Measurements from ENCODE around the gene IL15RA.

Gene IL15RA

DNA sequence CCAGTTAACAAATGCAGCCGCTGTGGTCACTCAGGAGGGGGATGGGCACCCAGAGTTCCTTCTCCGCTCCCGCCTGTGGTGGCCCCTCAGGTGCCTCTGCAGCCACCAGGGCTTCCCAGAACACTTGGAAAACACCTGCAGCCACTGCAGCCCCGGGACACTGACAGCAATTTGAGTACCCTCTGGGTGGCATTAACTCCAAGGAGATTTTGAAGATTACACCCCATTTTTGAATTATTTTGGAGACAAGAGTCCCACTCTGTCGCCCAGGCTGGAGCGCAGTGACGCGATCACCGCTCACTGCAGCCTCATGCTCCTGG, 32.2 kb downstream of the IL15RA start:
- Histone ChIP-seq H3K27me3 (ENCODE audit: insufficient read depth, low read depth) (no peaks in the 10 kb centered on the region), H3K4me2 (no peak overlapping the region), H3K4me3 (IDR thresholded peaks at IDR 0.05; ENCODE audit: insufficient read depth, low read depth, low read length) (no peak overlapping the region), H3K27ac (no peak overlapping the region), H3K9ac (no peak overlapping the region), H2AFZ (ENCODE audit: low read depth) (no peak overlapping the region), H3K4me1 (ENCODE audit: low read depth, poor library complexity, severe bottlenecking) (peaks cover 4% of the 10 kb centered on the region), H4K20me1 (ENCODE audit: insufficient read depth) (no peaks in the 10 kb centered on the region), H3K36me3 (ENCODE audit: insufficient read depth) (no peaks in the 10 kb centered on the region), H3K79me2 (ENCODE audit: insufficient read depth, low read depth) (no peaks in the 10 kb centered on the region)
- TF ChIP-seq, protein P1, sequence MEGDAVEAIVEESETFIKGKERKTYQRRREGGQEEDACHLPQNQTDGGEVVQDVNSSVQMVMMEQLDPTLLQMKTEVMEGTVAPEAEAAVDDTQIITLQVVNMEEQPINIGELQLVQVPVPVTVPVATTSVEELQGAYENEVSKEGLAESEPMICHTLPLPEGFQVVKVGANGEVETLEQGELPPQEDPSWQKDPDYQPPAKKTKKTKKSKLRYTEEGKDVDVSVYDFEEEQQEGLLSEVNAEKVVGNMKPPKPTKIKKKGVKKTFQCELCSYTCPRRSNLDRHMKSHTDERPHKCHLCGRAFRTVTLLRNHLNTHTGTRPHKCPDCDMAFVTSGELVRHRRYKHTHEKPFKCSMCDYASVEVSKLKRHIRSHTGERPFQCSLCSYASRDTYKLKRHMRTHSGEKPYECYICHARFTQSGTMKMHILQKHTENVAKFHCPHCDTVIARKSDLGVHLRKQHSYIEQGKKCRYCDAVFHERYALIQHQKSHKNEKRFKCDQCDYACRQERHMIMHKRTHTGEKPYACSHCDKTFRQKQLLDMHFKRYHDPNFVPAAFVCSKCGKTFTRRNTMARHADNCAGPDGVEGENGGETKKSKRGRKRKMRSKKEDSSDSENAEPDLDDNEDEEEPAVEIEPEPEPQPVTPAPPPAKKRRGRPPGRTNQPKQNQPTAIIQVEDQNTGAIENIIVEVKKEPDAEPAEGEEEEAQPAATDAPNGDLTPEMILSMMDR (conservative IDR thresholded peaks at IDR 0.05; ENCODE audit: low read depth, low read length) = no peak

DNA sequence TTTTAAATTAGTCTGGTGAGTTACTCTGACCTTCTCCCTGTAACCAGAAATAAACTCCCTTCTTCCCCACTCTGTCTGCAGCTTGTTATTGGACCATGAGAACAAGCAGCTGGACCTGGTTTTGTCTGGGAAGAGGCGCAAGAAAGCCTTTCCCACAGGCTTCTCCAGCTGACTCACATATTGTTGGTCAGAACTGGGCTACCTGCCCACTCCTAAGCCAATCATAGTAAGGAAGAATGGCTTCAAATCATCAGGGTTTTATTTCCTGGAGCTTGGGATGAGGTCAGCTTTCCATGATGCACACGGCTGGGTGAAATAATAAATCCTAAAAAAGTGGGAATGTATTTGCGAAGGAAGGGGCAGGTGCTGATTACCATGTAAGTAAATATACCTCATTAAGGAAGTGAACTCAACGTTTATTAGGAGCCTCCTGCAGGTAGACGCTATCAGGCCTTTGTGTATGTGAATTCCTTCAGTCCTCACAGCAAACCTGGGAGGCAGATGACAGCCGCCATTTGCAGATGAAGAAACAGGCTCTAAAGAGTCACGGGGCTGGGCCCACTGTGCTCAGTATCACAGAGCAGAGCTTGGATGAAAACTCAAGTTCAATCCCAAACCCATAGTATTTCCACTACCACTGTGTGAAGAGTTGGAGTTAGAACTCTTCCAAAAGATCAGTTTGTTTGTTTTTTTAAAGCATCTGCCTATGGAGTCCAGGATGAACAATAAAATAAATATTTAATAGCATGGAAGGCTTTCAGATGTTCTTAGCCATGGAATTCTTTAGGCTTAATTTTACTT, 32.8 kb downstream of the IL15RA start:
- Histone ChIP-seq H2AFZ (ENCODE audit: low read depth) (no peak overlapping the region), H3K36me3 (ENCODE audit: insufficient read depth) (no peaks in the 10 kb centered on the region), H3K4me1 (ENCODE audit: low read depth, poor library complexity, severe bottlenecking) (peaks cover 9% of the 10 kb centered on the region), H3K79me2 (ENCODE audit: insufficient read depth, low read depth) (no peaks in the 10 kb centered on the region), H4K20me1 (ENCODE audit: insufficient read depth) (no peaks in the 10 kb centered on the region), H3K27ac (no peak overlapping the region), H3K9ac (no peak overlapping the region), H3K27me3 (ENCODE audit: insufficient read depth, low read depth) (no peaks in the 10 kb centered on the region), H3K4me3 (IDR thresholded peaks at IDR 0.05; ENCODE audit: insufficient read depth, low read depth, low read length) (no peak overlapping the region), H3K4me2 (no peak overlapping the region)
- TF ChIP-seq, protein P1 (conservative IDR thresholded peaks at IDR 0.05; ENCODE audit: low read depth, low read length) = no peak

DNA sequence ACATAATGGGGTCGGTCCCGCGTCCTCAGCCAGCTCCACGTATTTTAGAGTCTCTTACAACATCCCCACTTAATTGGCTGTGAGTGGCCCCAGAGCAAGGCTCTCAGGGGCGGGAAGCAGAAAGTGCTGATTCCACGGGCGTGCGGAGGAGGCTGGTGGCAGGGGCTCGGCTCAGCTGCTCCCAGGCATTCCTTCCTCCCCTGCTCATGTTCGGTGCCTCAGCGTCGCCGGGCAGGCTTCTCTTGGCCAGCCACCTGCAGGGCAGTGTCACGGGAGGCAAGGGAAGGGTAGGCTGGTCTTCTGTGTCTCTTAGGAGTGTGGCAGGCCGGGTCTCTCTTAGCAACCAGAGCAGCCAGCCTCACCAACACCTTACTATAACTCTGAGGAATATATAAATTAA, 33.8 kb downstream of the IL15RA start:
- no peaks in the 10 kb centered on the region for H3K79me2 ChIP-seq (ENCODE audit: insufficient read depth, low read depth)
- no peaks in the 10 kb centered on the region for H4K20me1 ChIP-seq (ENCODE audit: insufficient read depth)
- H3K4me3 ChIP-seq (IDR thresholded peaks at IDR 0.05; ENCODE audit: insufficient read depth, low read depth, low read length) = no peak overlapping the region
- peaks cover 17% of the 10 kb centered on the region for H3K4me1 ChIP-seq (ENCODE audit: low read depth, poor library complexity, severe bottlenecking)
- no peak overlapping the region for H3K9ac ChIP-seq
- no peaks in the 10 kb centered on the region for H3K36me3 ChIP-seq (ENCODE audit: insufficient read depth)
- H3K27ac ChIP-seq = no peak overlapping the region
- TF ChIP-seq, protein P1 (conservative IDR thresholded peaks at IDR 0.05; ENCODE audit: low read depth, low read length) = no peak
- H2AFZ ChIP-seq (ENCODE audit: low read depth) = no peak overlapping the region
- H3K27me3 ChIP-seq (ENCODE audit: insufficient read depth, low read depth) = no peaks in the 10 kb centered on the region
- no peak overlapping the region for H3K4me2 ChIP-seq

DNA sequence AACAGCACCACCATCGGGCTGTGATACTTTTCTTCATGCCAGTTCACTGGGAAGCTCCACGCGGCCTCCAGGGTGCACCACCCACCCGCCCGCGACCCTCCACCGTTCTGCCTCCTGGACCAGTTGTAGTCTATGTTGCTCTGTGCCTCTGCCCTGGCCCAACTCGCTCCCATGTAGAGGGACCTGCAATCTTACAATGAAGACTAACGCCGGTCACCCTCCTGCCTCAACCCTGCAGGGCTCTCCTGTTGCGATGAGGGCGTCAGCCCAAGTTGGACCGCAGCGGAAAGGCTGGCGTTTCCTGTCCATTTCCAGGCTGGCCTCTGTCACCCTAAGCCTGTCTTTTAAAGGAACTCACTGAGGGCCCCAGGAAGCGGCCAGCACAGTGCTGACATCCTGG, 34.9 kb downstream of the IL15RA start:
- H3K9ac ChIP-seq = no peak overlapping the region
- no peak overlapping the region for H3K27ac ChIP-seq
- H3K27me3 ChIP-seq (ENCODE audit: insufficient read depth, low read depth) = no peaks in the 10 kb centered on the region

More for the DNA sequence above, 34.9 kb downstream of the IL15RA start:
- H3K79me2 ChIP-seq (ENCODE audit: insufficient read depth, low read depth) = no peaks in the 10 kb centered on the region
- H3K4me3 ChIP-seq (IDR thresholded peaks at IDR 0.05; ENCODE audit: insufficient read depth, low read depth, low read length) = no peak overlapping the region
- H3K36me3 ChIP-seq (ENCODE audit: insufficient read depth) = no peaks in the 10 kb centered on the region
- no peak overlapping the region for H2AFZ ChIP-seq (ENCODE audit: low read depth)
- H3K4me1 ChIP-seq (ENCODE audit: low read depth, poor library complexity, severe bottlenecking) = peaks cover 17% of the 10 kb centered on the region
- TF ChIP-seq, protein P1 (conservative IDR thresholded peaks at IDR 0.05; ENCODE audit: low read depth, low read length) = no peak
- no peaks in the 10 kb centered on the region for H4K20me1 ChIP-seq (ENCODE audit: insufficient read depth)
- H3K4me2 ChIP-seq = no peak overlapping the region

Measured in KMS-11 (cell line).